GM18505 (cell line): ENCODE data around the gene FAM24A.
A peak's percentile ranks its signal among the peaks of the same experiment; 100 is the strongest.
"Not testable (repeated sequence)": the region's sequence is repeated elsewhere in the genome, so short reads cannot be mapped to it uniquely, and the experiment has no call there.

Experiments used
- ATAC-seq: cut with Tn5 transposase; IDR thresholded peaks from one replicate; pipeline ENCODE4 v1.9.1; 2021; ENCODE audit not compliant: unreplicated experiment
- POLR2A ChIP-seq: IDR thresholded peaks from 4 replicates; pipeline ENCODE4 v1.6.1; 2011; ENCODE audit warnings: borderline replicate concordance; ENCODE audit not compliant: insufficient read depth, insufficient read length; ENCODE audit errors: extremely low read depth

FAM24A gene

GRCh38 chr10:122910310-122910709 is at the start of gene FAM24A:
Gene FAM24A (plus strand): TSS chr10:122910610. CDS start chr10:122911635, 1,025 bp downstream.
- no peak for TF ChIP-seq POLR2A
- no peak for ATAC-seq

- no peak for ATAC-seq
- no peak for TF ChIP-seq POLR2A
Observed at GRCh38 chr10:122861711-122862161, 48.7 kb upstream of the FAM24A start.

- TF ChIP-seq POLR2A: no peak
- ATAC-seq: no peak
Observed at GRCh38 chr10:122863216-122864193, 46.9 kb upstream of the FAM24A start.

GRCh38 chr10:122864194-122864592 is 46.2 kb upstream of the FAM24A start:
- TF ChIP-seq POLR2A: no peak
- ATAC-seq: no peak

GRCh38 chr10:122864901-122865300 is 45.5 kb upstream of the FAM24A start:
- TF ChIP-seq POLR2A: no peak
- ATAC-seq: no peak

GRCh38 chr10:122866757-122867482 is 43.5 kb upstream of the FAM24A start:
- ATAC-seq: not testable (repeated sequence)

GRCh38 chr10:122868768-122869167 is 41.6 kb upstream of the FAM24A start:
- not testable (repeated sequence) for ATAC-seq

- not testable (repeated sequence) for ATAC-seq
Observed at GRCh38 chr10:122871947-122872346, 38.5 kb upstream of the FAM24A start.

- no peak for TF ChIP-seq POLR2A
- ATAC-seq: no peak
Observed at GRCh38 chr10:122875843-122876466, 34.5 kb upstream of the FAM24A start.

GRCh38 chr10:122876467-122876855 is 33.9 kb upstream of the FAM24A start:
- TF ChIP-seq POLR2A: no peak
- ATAC-seq: no peak

GRCh38 chr10:122877264-122877663 is 33.1 kb upstream of the FAM24A start:
- no peak for TF ChIP-seq POLR2A
- ATAC-seq: no peak

- peak; percentile 11 for ATAC-seq
- no peak for TF ChIP-seq POLR2A
Observed at GRCh38 chr10:122878799-122879338, 31.5 kb upstream of the FAM24A start.

GRCh38 chr10:122879339-122880273 is 30.8 kb upstream of the FAM24A start, which contains the start of gene FAM24B:
Gene FAM24B (minus strand): TSS chr10:122879581. CDS start chr10:122850515, 29,066 bp downstream.
- peak; percentile 73 for ATAC-seq

More at GRCh38 chr10:122879339-122880273, 30.8 kb upstream of the FAM24A start, which contains the start of gene FAM24B:
- TF ChIP-seq POLR2A: peak; percentile 76
